Activated CD4-positive, alpha-beta T cell treated with anti-CD3 and anti-CD28 coated beads for 24 hours (primary cell): ENCODE data around the gene KRT39.
"Not testable (repeated sequence)": the region's sequence is repeated elsewhere in the genome, so short reads cannot be mapped to it uniquely, and the experiment has no call there.

Experiments used
- DNase-seq, 2 donors: peaks; one replicate each; pipeline ENCODE4 v3.0.0-alpha.2; 2020; ENCODE audit warnings: low read depth in 2 of 2

KRT39 gene

DNA sequence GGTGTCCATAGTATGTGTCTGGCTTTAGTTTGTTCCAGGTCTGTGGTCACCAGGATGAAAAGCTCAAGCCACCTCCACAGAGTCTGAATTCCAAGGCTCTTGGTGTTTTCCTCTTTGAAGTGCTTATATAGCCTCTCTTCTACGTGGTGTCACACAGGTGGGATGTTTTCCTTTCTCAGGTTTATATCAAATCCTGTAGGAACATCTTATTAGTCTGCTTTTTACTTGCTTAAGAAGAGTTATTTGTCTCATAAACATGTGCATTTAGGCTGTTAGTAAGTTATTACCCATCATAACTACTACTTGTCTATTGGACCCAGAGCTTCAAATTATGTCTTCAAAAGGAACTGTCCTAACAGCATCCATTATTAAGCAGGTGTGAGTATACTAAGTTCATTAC, at the start of gene KRT39:
KRT39 (minus strand) TSS at position 101 of the 400 bp plus-strand sequence; CDS start at position 9, 92 bp downstream.
- DNase-seq = no peak

- no peak for DNase-seq
Observed at GRCh38 chr17:41015454-41015853, 48.7 kb upstream of the KRT39 start.

DNA sequence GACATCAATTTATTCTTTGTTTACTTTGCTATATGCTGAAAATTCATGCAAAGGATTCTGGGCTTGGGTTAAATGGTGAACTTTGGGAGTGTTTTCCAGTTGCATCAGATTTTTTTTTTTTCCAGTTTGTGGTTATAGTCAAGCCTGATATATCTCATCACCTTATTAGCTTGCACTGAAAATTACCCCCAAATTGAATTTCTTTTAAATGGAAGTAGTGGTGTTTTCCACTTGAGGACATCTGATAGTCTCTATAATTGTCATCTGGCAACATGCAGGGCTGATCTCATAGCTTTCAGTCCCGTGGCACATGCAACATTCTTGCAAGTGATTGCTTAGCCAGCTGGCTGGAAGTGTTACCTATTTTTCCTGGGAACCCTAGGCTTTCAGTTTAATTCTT, 46.9 kb upstream of the KRT39 start:
- no peak for DNase-seq

DNA sequence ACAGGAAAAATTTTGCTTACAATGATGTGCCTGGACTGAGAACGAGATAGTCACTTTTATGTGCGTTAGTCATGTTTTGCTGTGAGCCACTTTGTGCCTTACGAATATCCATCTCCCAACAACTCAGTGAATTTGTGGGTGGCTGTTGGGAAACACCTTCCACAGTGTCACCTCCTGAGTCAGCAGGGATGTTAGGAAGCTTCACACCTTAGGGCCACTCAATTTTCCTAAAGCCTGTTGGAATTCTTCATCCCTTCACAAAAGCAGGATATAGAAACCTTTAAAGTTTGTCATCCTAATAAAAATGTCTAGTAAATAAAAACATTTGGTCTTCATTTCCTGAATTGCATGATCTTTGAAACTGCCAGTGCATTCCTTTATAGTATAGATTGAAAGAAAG, 46.4 kb upstream of the KRT39 start:
- DNase-seq = no peak

- DNase-seq = no peak
Observed at GRCh38 chr17:41012326-41013120, 45.8 kb upstream of the KRT39 start.

DNA sequence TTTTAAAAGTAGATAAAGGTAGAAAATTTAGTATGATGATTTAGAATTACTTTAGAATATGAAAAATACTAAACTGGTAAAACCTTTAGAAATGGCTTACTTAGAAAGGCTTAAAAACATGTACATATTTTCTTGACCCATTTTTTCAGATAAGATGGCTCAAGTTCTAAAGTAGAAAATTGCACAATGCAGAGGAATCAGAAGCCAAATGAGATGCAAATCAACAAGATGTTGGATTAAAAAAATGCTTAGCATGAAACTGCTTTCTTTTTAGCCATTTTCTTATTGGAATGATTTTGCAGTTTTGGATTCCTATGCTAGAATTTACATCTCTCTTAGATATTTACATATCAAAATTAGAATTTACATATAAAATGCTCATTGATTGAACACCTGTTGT, 43.7 kb upstream of the KRT39 start:
- DNase-seq = no peak

DNA sequence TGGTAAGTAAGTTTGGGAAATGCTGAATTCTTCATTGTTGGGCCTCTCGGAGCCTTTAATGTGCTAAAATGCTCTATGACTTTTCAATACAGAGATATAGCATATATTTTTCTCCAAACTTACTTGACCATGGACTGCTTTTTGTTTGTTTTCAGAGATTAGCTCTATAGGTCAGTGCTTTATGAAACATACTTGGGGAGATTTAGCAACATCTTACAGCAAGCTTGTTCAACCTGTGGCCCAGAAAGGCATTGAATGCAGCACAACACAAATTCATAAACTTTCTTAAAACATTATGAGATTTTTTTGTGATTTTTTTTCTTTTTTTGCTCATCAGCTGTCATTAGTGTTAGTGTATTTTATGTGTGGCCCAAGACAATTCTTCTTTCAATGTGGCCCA, 43.2 kb upstream of the KRT39 start:
- DNase-seq = no peak

DNA sequence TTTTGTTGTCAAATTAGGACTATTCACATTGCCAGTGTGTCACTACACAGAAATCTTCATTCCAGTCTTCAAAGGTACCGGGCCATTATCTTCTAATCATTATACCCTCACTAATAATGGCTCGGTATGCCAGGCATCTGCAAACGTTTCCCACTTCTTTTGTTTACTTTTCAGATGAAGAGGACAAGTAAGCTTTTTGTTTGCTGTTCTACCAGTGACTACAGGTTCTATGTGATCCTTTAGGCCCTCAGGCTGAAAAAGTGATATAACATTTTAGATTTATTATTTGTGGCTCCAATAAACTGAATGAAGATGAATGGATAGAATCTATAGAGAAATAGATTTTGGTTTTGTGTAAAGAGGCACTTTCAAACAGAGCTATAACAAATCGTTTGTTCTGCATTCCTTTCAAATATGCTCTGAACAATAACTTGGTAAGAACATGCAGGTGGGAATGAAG, 42.6 kb upstream of the KRT39 start:
- DNase-seq = no peak

DNA sequence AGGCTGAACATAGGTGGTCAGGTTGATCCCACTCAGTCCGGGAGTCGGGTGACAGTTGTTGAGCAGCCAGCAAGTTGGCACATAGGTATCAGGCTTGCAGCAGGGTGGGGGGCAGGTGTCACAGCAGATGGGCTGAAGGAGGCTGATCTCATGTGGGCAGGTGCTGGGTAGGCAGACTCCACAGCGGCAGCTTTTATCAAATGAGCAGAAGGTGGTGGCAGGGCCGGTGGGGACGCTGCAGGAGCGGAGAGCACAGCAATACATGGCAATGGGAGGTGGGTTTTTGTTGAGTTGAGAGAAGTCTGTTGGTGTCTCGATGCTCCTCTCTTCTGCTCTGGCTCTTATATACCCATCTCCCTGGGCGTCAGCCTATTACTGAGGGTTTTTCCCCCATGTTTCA, 42.1 kb upstream of the KRT39 start, which contains the start of gene KRTAP3-1:
KRTAP3-1 (minus strand) TSS at position 318 of the 400 bp plus-strand sequence; CDS start at position 264, 54 bp downstream.
- DNase-seq = no peak

- DNase-seq = no peak
Observed at GRCh38 chr17:41004397-41004796, 37.6 kb upstream of the KRT39 start.

DNA sequence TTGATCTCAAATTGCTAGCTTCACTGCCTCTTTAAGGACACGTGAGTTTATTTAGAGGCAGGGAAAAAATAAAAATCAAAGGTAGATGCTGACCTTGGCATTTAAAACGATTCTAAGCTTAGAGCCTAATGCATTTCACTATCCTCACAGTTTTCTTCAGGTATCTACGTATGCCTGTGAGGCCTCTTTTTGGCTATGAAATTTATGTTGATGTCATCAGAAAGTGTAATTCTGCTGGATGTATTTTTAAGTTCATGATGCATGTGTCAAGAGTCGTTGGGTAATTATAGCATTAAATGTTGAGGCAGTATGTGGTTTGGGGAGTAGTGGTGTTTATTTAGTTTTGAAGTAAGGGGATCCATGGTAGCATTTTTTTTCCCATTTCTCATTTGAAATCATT, 37.2 kb upstream of the KRT39 start:
- no peak for DNase-seq

GRCh38 chr17:41002814-41003213, 36.1 kb upstream of the KRT39 start:
- DNase-seq = no peak

GRCh38 chr17:41001795-41002194, 35.0 kb upstream of the KRT39 start:
- no peak for DNase-seq

DNA sequence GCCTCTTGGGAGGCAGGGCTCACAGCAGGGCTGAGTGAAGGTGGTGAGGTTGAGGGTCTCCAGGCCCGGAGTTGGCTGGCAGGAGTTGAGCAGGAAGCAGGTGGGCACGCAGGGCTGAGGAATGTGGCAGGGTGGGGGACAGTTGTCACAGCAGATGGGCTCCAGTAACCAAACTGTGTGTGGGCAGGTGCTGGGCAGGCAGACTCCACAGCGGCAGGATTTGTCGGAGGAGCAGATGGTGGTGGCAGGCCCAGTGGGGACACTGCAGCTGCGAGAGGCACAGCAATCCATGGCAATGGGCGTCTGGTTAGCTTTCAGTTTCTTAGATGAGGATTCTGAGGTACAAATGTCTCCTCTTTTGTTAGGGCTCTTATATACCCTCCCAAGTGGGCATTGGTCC, 32.8 kb upstream of the KRT39 start, which contains the start of gene KRTAP3-2:
KRTAP3-2 (minus strand) TSS at position 344 of the 400 bp plus-strand sequence; CDS start at position 291, 53 bp downstream.
- DNase-seq = not testable (repeated sequence)

DNA sequence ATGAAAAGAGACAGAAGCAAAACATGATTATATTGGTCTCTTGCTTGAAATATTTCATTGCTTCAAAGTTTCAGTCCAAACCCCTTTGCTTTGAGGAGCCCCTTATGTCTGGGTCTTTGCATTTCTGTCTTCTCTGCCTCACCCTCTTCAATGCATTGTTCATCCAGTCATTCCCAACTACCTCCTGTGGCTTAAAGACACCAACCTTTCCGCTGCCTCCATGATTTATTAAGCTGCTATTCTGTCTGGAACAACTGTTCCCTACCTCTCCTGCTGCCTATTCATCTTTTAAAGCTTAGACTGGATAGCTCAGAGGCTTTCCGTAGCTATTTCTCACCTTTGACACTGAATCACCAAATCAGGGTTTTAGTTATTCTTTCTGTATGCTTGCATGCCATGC, 30.6 kb upstream of the KRT39 start:
- no peak for DNase-seq

GRCh38 chr17:40996829-40997228, 30.1 kb upstream of the KRT39 start:
- no peak for DNase-seq

DNA sequence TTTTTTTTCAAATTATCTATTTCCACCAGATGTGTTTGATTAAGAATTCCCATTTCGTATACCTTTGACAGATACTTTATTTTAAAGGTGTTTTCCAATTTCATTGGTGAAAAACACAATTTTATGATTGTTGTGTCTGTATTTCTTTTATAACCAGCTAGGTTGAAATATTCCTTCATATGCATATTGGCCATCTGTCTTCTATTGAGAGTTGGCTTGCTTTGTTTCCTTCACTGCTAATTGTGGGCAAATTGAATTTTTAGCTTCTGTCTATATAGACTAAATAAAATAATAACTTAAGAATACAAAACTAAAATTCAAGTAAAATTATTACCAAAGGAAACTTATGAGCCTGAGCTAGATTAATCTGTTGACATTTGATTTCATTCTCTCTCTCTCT, 28.4 kb upstream of the KRT39 start:
- DNase-seq = no peak

GRCh38 chr17:40993839-40994238, 27.1 kb upstream of the KRT39 start, which contains the start of gene KRTAP3-3:
KRTAP3-3 (minus strand) TSS chr17:40994164; CDS start chr17:40994097, 67 bp downstream.
- no peak for DNase-seq

DNA sequence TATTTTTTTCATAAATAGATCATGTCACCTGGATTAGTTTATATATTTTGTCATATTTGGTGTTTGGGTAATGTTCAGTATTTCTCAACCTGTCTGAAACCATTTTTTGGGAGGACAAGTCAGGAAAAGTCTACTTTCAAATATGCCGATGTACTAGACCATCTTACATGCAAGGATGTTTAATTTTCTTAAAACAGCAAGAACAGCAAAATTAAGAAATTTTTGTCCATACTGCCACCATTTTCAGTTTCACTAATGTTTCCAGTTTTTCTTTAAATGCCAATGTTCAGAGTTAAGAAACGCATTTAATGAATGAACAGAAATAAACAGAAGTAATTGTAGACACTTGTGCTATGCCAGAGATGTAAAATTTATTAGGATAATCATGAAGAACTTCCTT, 26.3 kb upstream of the KRT39 start:
- no peak for DNase-seq

DNA sequence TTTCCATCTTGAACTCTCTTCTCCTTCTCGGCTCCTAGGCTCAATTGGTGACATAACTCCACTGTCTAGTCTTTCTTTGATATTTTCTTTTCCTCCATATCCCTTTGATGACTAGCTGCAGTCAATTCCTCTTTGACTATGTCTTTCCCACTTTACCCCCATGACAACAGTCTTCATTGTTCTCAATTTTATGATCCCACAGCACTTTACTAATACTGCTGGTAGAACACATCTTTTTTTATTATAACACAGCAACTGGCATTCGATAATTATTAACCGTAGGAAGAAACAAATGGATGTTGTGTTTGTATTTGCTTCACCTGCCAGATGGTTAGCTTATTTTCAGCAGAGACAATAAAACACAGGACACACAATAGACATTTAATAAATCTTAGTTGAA, 25.9 kb upstream of the KRT39 start:
- DNase-seq = no peak

DNA sequence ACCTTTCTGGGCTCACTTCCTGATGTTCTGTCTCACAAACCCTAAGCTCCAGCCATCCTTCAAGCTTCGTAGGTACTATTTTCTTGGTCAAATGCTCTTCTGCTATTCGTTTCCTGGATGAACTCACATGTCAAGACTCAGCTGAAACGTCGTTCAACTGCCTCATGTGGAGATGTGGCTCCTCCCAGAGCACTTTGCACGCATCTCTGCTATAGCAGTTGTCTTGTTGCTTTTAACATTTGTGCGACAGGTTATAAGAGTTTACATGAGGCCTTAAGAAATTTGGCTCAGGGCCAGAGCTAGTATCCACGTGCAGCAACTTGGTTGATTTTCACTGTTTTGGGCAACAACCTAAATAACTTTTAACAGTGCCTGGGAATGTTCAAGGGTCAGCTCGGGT, 20.2 kb upstream of the KRT39 start:
- no peak for DNase-seq

- no peak for DNase-seq
Observed at GRCh38 chr17:40984226-40984625, 17.5 kb upstream of the KRT39 start, which contains the start of gene KRT40. KRT40 (minus strand) TSS chr17:40984326; CDS start chr17:40984273, 53 bp downstream.

DNA sequence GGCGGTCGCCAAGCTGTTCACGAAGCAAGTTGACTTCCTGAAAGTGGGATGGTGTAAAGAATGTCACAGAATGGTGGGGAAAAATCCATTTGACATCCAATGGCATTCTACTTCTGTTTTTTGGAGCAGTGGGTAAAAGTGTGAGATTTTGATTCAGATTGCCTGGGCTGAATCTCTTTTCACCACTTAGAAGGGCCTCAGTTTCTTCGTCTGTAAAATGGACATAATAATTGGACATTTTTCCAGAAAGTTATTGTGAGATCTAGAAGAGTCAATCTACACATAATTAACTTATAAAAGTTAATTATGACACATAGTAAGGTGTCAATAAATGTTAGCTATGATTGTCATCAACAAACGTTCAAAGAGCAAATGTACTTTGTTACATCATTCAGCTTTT, 14.4 kb upstream of the KRT39 start:
- DNase-seq = no peak
